ENCODE measurements around the gene EXOC2. TPM values are rescaled to one million over a fixed set of nuclear protein-coding genes. Genes with fewer than 3 reads are reported as not detected.

Gene EXOC2
- total and polyA plus RNA-seq, 5 donors from 2014 or later = 33.1 to 43.6 (median 38.9) TPM

- Mint-ChIP-seq H3K36me3 (peaks cover 10% of the 10 kb centered on the region), H3K4me1 (peaks cover 34 to 44% (median 36%) of the 10 kb centered on the region in 4 donors), H3K27ac (no peak overlapping the region), H3K9me3 (no peaks in the 10 kb centered on the region), H3K27me3 (no peaks in the 10 kb centered on the region), H3K4me3 (peak overlapping the region in 2 of 4 donors; percentile 39 to 48)
- Histone ChIP-seq H3K4me1 (ENCODE audit: control insufficient read depth, insufficient read depth, low read length, poor library complexity, severe bottlenecking) (peaks cover 49% of the 10 kb centered on the region), H3K27ac (ENCODE audit: insufficient read depth, low read length, poor library complexity, severe bottlenecking) (no peak overlapping the region), H3K27me3 (ENCODE audit: control insufficient read depth, insufficient read depth, low read length) (no peaks in the 10 kb centered on the region), H3K36me3 (ENCODE audit: control insufficient read depth, insufficient read depth, low read length) (peaks cover 22% of the 10 kb centered on the region), H3K9me3 (ENCODE audit: control insufficient read depth in 2 of 2, low read length in 2 of 2) (no peaks in the 10 kb centered on the region), H3K4me3 (ENCODE audit: low read depth, low read length) (no peak overlapping the region)
- DNase-seq = no peak
- no peak for ATAC-seq (ENCODE audit: low read depth in 2 of 2)
Observed at GRCh38 chr6:689223-689622, 3.7 kb downstream of the EXOC2 start.

- H3K27me3 ChIP-seq (ENCODE audit: control insufficient read depth, insufficient read depth, low read length) = no peaks in the 10 kb centered on the region
Observed at GRCh38 chr6:686497-686896, 6.4 kb downstream of the EXOC2 start.

GRCh38 chr6:684831-685636, 7.9 kb downstream of the EXOC2 start:
- H3K4me1 Mint-ChIP-seq = peaks cover 27 to 51% (median 43%) of the 10 kb centered on the region in 4 donors
- peaks cover 18% of the 10 kb centered on the region for H3K36me3 ChIP-seq (ENCODE audit: control insufficient read depth, insufficient read depth, low read length)
- H3K27me3 ChIP-seq (ENCODE audit: control insufficient read depth, insufficient read depth, low read length) = no peaks in the 10 kb centered on the region
- peak overlapping the region; percentile 64 to 74 (median 68) for H3K4me3 Mint-ChIP-seq
- peak overlapping the region; percentile 60 for H3K4me3 ChIP-seq (ENCODE audit: low read depth, low read length)
- H3K27me3 Mint-ChIP-seq = no peaks in the 10 kb centered on the region
- H3K9me3 Mint-ChIP-seq = no peaks in the 10 kb centered on the region
- H3K9me3 ChIP-seq (ENCODE audit: control insufficient read depth in 2 of 2, low read length in 2 of 2) = no peaks in the 10 kb centered on the region
- no peak overlapping the region for H3K27ac ChIP-seq (ENCODE audit: insufficient read depth, low read length, poor library complexity, severe bottlenecking)
- H3K27ac Mint-ChIP-seq = peak overlapping the region; percentile 20 to 84 (median 76)
- H3K4me1 ChIP-seq (ENCODE audit: control insufficient read depth, insufficient read depth, low read length, poor library complexity, severe bottlenecking) = peaks cover 34% of the 10 kb centered on the region
- ATAC-seq (ENCODE audit: low read depth in 2 of 2) (no peak), DNase-seq (peak in 1 of 3 donors; percentile 68)
- H3K36me3 Mint-ChIP-seq = peaks cover 10% of the 10 kb centered on the region

More at GRCh38 chr6:686497-686896, 6.4 kb downstream of the EXOC2 start:
- H3K27ac Mint-ChIP-seq = no peak overlapping the region
- no peak overlapping the region for H3K4me3 ChIP-seq (ENCODE audit: low read depth, low read length)
- peaks cover 22% of the 10 kb centered on the region for H3K36me3 ChIP-seq (ENCODE audit: control insufficient read depth, insufficient read depth, low read length)
- peaks cover 33 to 47% (median 44%) of the 10 kb centered on the region in 4 donors for H3K4me1 Mint-ChIP-seq
- H3K27ac ChIP-seq (ENCODE audit: insufficient read depth, low read length, poor library complexity, severe bottlenecking) = no peak overlapping the region
- H3K4me1 ChIP-seq (ENCODE audit: control insufficient read depth, insufficient read depth, low read length, poor library complexity, severe bottlenecking) = peaks cover 38% of the 10 kb centered on the region
- DNase-seq (no peak), ATAC-seq (ENCODE audit: low read depth in 2 of 2) (no peak)
- no peaks in the 10 kb centered on the region for H3K9me3 ChIP-seq (ENCODE audit: control insufficient read depth in 2 of 2, low read length in 2 of 2)
- no peaks in the 10 kb centered on the region for H3K27me3 Mint-ChIP-seq
- peaks cover 10% of the 10 kb centered on the region for H3K36me3 Mint-ChIP-seq
- no peaks in the 10 kb centered on the region for H3K9me3 Mint-ChIP-seq
- H3K4me3 Mint-ChIP-seq = no peak overlapping the region

- H3K9me3 Mint-ChIP-seq = no peaks in the 10 kb centered on the region
- DNase-seq (peak in 1 of 3 donors; percentile 24), ATAC-seq (ENCODE audit: low read depth in 2 of 2) (no peak)
- Histone ChIP-seq H3K36me3 (ENCODE audit: control insufficient read depth, insufficient read depth, low read length) (peaks cover 7% of the 10 kb centered on the region), H3K27ac (ENCODE audit: insufficient read depth, low read length, poor library complexity, severe bottlenecking) (no peak overlapping the region), H3K4me3 (ENCODE audit: low read depth, low read length) (peak overlapping the region; percentile 10), H3K4me1 (ENCODE audit: control insufficient read depth, insufficient read depth, low read length, poor library complexity, severe bottlenecking) (peaks cover 33% of the 10 kb centered on the region), H3K9me3 (ENCODE audit: control insufficient read depth in 2 of 2, low read length in 2 of 2) (no peaks in the 10 kb centered on the region), H3K27me3 (ENCODE audit: control insufficient read depth, insufficient read depth, low read length) (no peaks in the 10 kb centered on the region)
- peaks cover 10% of the 10 kb centered on the region for H3K36me3 Mint-ChIP-seq
- H3K4me3 Mint-ChIP-seq = peak overlapping the region in 2 of 4 donors; percentile 22 to 42
- peak overlapping the region in 1 of 3 donors; percentile 70 for H3K27ac Mint-ChIP-seq
- no peaks in the 10 kb centered on the region for H3K27me3 Mint-ChIP-seq
- peaks cover 24 to 58% (median 48%) of the 10 kb centered on the region in 4 donors for H3K4me1 Mint-ChIP-seq
Observed at GRCh38 chr6:683742-684440, 9.0 kb downstream of the EXOC2 start.

- Histone ChIP-seq H3K9me3 (ENCODE audit: control insufficient read depth in 2 of 2, low read length in 2 of 2) (no peaks in the 10 kb centered on the region), H3K27ac (ENCODE audit: insufficient read depth, low read length, poor library complexity, severe bottlenecking) (no peak overlapping the region), H3K27me3 (ENCODE audit: control insufficient read depth, insufficient read depth, low read length) (no peaks in the 10 kb centered on the region), H3K4me1 (ENCODE audit: control insufficient read depth, insufficient read depth, low read length, poor library complexity, severe bottlenecking) (peaks cover 29% of the 10 kb centered on the region), H3K4me3 (ENCODE audit: low read depth, low read length) (no peak overlapping the region), H3K36me3 (ENCODE audit: control insufficient read depth, insufficient read depth, low read length) (peaks cover 3% of the 10 kb centered on the region)
- H3K9me3 Mint-ChIP-seq = no peaks in the 10 kb centered on the region
- H3K4me1 Mint-ChIP-seq = peaks cover 34 to 65% (median 52%) of the 10 kb centered on the region in 4 donors
- DNase-seq = no peak
- no peak for ATAC-seq (ENCODE audit: low read depth in 2 of 2)
- peak overlapping the region in 1 of 3 donors; percentile 38 for H3K27ac Mint-ChIP-seq
- no peak overlapping the region for H3K4me3 Mint-ChIP-seq
- H3K36me3 Mint-ChIP-seq = peaks cover 14% of the 10 kb centered on the region
- H3K27me3 Mint-ChIP-seq = no peaks in the 10 kb centered on the region
Observed at GRCh38 chr6:680666-681340, 12.1 kb downstream of the EXOC2 start.

- Mint-ChIP-seq H3K4me1 (peaks cover 29 to 59% (median 49%) of the 10 kb centered on the region in 4 donors), H3K27me3 (no peaks in the 10 kb centered on the region), H3K4me3 (no peak overlapping the region), H3K36me3 (peaks cover 10% of the 10 kb centered on the region), H3K27ac (no peak overlapping the region), H3K9me3 (no peaks in the 10 kb centered on the region)
- no peaks in the 10 kb centered on the region for H3K9me3 ChIP-seq (ENCODE audit: control insufficient read depth in 2 of 2, low read length in 2 of 2)
- DNase-seq (no peak), ATAC-seq (ENCODE audit: low read depth in 2 of 2) (no peak)
- no peaks in the 10 kb centered on the region for H3K27me3 ChIP-seq (ENCODE audit: control insufficient read depth, insufficient read depth, low read length)
- H3K4me1 ChIP-seq (ENCODE audit: control insufficient read depth, insufficient read depth, low read length, poor library complexity, severe bottlenecking) = peaks cover 24% of the 10 kb centered on the region
- no peak overlapping the region for H3K27ac ChIP-seq (ENCODE audit: insufficient read depth, low read length, poor library complexity, severe bottlenecking)
- no peak overlapping the region for H3K4me3 ChIP-seq (ENCODE audit: low read depth, low read length)
- peaks cover 3% of the 10 kb centered on the region for H3K36me3 ChIP-seq (ENCODE audit: control insufficient read depth, insufficient read depth, low read length)
Observed at GRCh38 chr6:680251-680650, 12.7 kb downstream of the EXOC2 start.

GRCh38 chr6:679282-679681, 13.7 kb downstream of the EXOC2 start:
- H3K9me3 ChIP-seq (ENCODE audit: control insufficient read depth in 2 of 2, low read length in 2 of 2) = no peaks in the 10 kb centered on the region
- Mint-ChIP-seq H3K36me3 (peaks cover 12% of the 10 kb centered on the region), H3K9me3 (no peaks in the 10 kb centered on the region), H3K27ac (no peak overlapping the region), H3K4me1 (peaks cover 22 to 62% (median 50%) of the 10 kb centered on the region in 4 donors), H3K4me3 (no peak overlapping the region), H3K27me3 (no peaks in the 10 kb centered on the region)
- no peak overlapping the region for H3K27ac ChIP-seq (ENCODE audit: insufficient read depth, low read length, poor library complexity, severe bottlenecking)
- DNase-seq (no peak), ATAC-seq (ENCODE audit: low read depth in 2 of 2) (no peak)
- H3K4me3 ChIP-seq (ENCODE audit: low read depth, low read length) = no peak overlapping the region
- peaks cover 15% of the 10 kb centered on the region for H3K4me1 ChIP-seq (ENCODE audit: control insufficient read depth, insufficient read depth, low read length, poor library complexity, severe bottlenecking)
- peaks cover 3% of the 10 kb centered on the region for H3K36me3 ChIP-seq (ENCODE audit: control insufficient read depth, insufficient read depth, low read length)
- H3K27me3 ChIP-seq (ENCODE audit: control insufficient read depth, insufficient read depth, low read length) = no peaks in the 10 kb centered on the region
